ENCODE data around the gene CACNA1C.

- TF ChIP-seq CTCF (conservative IDR thresholded peaks at IDR 0.05; ENCODE audit: low read depth, low read length) (no peak), EZH2 (IDR thresholded peaks at IDR 0.05; ENCODE audit: borderline replicate concordance, low read depth, low read length, poor library complexity, severe bottlenecking) (no peak)
Measured at GRCh38 chr12:2187195-2187945, 134.6 kb downstream of the CACNA1C start.

Data from A673 (cell line).